ENCODE results near the gene DHRS3. TPM values are rescaled to one million over a fixed set of nuclear protein-coding genes. Genes with fewer than 3 reads are reported as not detected.

DHRS3 gene
- total RNA-seq, 1 experiment from 2014 or later, result 87.0 TPM

DNA sequence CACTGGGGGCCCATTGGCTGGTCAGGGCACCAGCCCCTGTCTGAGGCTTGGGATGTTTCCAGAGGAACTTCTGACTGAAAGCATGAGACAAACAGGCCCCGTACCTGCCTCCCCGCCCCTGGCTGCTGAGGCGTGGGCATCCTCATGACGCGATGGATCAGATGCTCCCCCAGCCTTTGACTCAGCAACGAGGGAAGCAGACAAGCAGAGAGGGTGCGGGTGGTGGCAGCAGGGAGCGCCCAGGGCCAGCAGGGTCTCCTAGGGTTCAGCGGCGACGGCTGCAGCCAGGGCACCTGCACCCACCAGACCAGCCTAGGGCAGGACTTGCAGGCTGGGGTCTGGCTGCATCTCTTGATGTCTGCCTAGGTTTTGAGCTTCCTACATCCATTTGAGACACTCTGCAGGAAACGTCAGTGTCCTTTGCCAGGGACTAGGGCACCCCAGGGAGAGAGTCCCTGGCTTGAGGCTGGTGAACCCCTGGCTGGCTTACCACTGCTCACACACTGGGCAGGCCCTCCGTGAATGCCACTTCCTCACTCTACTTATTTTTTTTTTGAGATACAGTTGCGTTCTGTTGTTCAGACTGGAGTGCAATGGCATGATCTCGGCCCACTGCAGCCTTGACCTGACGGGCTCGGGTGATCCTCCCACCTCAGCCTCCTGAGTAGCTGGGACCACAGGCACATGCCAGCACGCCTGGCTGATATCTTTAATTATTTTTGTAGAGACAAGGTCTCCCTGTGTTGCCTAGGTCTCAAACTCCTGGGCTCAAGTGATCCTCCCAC lies 63.3 kb downstream of the DHRS3 start:
- no peaks in the 10 kb centered on the region for H3K27me3 ChIP-seq (ENCODE audit: insufficient read depth, low read length)
- POLR2A ChIA-PET, result no interaction called here
- H3K79me2 ChIP-seq (ENCODE audit: insufficient read depth, low read length), result no peaks in the 10 kb centered on the region
- H3K9ac ChIP-seq (ENCODE audit: low read length), result no peak overlapping the region
- peak overlapping the region; percentile 52; the same call in 1 of the 2 replicates for H3K4me2 ChIP-seq (ENCODE audit: low read length)
- H4K20me1 ChIP-seq (ENCODE audit: insufficient read depth), result no peaks in the 10 kb centered on the region
- no peak for DNase-seq (ENCODE audit: low read depth, low spot score)
- no peak overlapping the region for H3K27ac ChIP-seq (ENCODE audit: low read depth, low read length)
- CTCF ChIA-PET, result no interaction called here
- TF ChIP-seq SRF (IDR thresholded peaks at IDR 0.05; ENCODE audit: low read depth) (no peak), POLR2AphosphoS5 (IDR thresholded peaks at IDR 0.05; ENCODE audit: low read depth, low read length) (no peak), MAX (IDR thresholded peaks at IDR 0.05) (no peak)
- RAD21 ChIA-PET (ENCODE audit: low non-redundant PET in 1 of 2, low total read pairs in 2 of 2, uncharacterized antibody in 2 of 2, unreplicated experiment in 2 of 2), result no interaction called here
- peaks cover 17 to 54% of the 10 kb centered on the region in 2 experiments for H3K4me1 ChIP-seq (ENCODE audit: control insufficient read depth in 1 of 2, insufficient read depth in 2 of 2, low read length in 2 of 2)
- no peaks in the 10 kb centered on the region for H3K36me3 ChIP-seq (ENCODE audit: control insufficient read depth in 1 of 2, insufficient read depth in 2 of 2, low read length in 2 of 2)
- no peak overlapping the region for H2AFZ ChIP-seq (ENCODE audit: low read depth, low read length, poor library complexity, severe bottlenecking)
- H3K9me3 ChIP-seq (ENCODE audit: control insufficient read depth in 1 of 2, insufficient read depth in 1 of 2, low read depth in 1 of 2, low read length in 2 of 2), result no peaks in the 10 kb centered on the region
- no peak for ATAC-seq
- BruUV-seq (replicated peaks), result no TSS peak
- intact Hi-C loops (cut with micrococcal nuclease), result no loop called here
- no peak overlapping the region for H3K4me3 ChIP-seq (replicated peaks in 1 of 2; ENCODE audit: low read depth in 1 of 2, low read length in 2 of 2)
- H3K9me2 ChIP-seq (ENCODE audit: insufficient read depth), result no peaks in the 10 kb centered on the region

- H3K9me3 ChIP-seq (ENCODE audit: control insufficient read depth in 1 of 2, insufficient read depth in 1 of 2, low read depth in 1 of 2, low read length in 2 of 2), result no peaks in the 10 kb centered on the region
- ChIA-PET RAD21 (ENCODE audit: low non-redundant PET in 1 of 2, low total read pairs in 2 of 2, uncharacterized antibody in 2 of 2, unreplicated experiment in 2 of 2) (no interaction called here), POLR2A (no interaction called here), CTCF (no interaction called here)
- H3K4me1 ChIP-seq (ENCODE audit: control insufficient read depth in 1 of 2, insufficient read depth in 2 of 2, low read length in 2 of 2), result peaks cover 23 to 61% of the 10 kb centered on the region in 2 experiments
- no peak overlapping the region for H3K27ac ChIP-seq (ENCODE audit: low read depth, low read length)
- no peak overlapping the region for H2AFZ ChIP-seq (ENCODE audit: low read depth, low read length, poor library complexity, severe bottlenecking)
- no peak overlapping the region for H3K4me3 ChIP-seq (replicated peaks in 1 of 2; ENCODE audit: low read depth in 1 of 2, low read length in 2 of 2)
- ATAC-seq (peak; percentile 64), DNase-seq (ENCODE audit: low read depth, low spot score) (peak; percentile 48)
- H3K4me2 ChIP-seq (ENCODE audit: low read length), result peak overlapping the region; percentile 52
- no peaks in the 10 kb centered on the region for H3K27me3 ChIP-seq (ENCODE audit: insufficient read depth, low read length)
- no peaks in the 10 kb centered on the region for H3K79me2 ChIP-seq (ENCODE audit: insufficient read depth, low read length)
- H4K20me1 ChIP-seq (ENCODE audit: insufficient read depth), result no peaks in the 10 kb centered on the region
- BruUV-seq (replicated peaks), result no TSS peak
- no peak overlapping the region for H3K9ac ChIP-seq (ENCODE audit: low read length)
- H3K36me3 ChIP-seq (ENCODE audit: control insufficient read depth in 1 of 2, insufficient read depth in 2 of 2, low read length in 2 of 2), result no peaks in the 10 kb centered on the region
- TF ChIP-seq EZH2phosphoT487 (IDR thresholded peaks at IDR 0.05; ENCODE audit: borderline replicate concordance) (no peak), POLR2A (IDR thresholded peaks at IDR 0.05; ENCODE audit: borderline replicate concordance, extremely low read depth, insufficient read depth, insufficient read length) (no peak), EZH2 (IDR thresholded peaks at IDR 0.05) (no peak), RAD21 (IDR thresholded peaks at IDR 0.05; ENCODE audit: low read depth) (no peak), SRF (IDR thresholded peaks at IDR 0.05; ENCODE audit: low read depth) (no peak), FOSL1 (IDR thresholded peaks at IDR 0.05; ENCODE audit: low read depth) (no peak), SIN3A (IDR thresholded peaks at IDR 0.05; ENCODE audit: low read depth) (no peak), ELF1 (IDR thresholded peaks at IDR 0.05; ENCODE audit: borderline replicate concordance, low read depth) (no peak), CEBPB (IDR thresholded peaks at IDR 0.05; ENCODE audit: low read depth) (no peak)
- TF ChIP-seq, protein P1, sequence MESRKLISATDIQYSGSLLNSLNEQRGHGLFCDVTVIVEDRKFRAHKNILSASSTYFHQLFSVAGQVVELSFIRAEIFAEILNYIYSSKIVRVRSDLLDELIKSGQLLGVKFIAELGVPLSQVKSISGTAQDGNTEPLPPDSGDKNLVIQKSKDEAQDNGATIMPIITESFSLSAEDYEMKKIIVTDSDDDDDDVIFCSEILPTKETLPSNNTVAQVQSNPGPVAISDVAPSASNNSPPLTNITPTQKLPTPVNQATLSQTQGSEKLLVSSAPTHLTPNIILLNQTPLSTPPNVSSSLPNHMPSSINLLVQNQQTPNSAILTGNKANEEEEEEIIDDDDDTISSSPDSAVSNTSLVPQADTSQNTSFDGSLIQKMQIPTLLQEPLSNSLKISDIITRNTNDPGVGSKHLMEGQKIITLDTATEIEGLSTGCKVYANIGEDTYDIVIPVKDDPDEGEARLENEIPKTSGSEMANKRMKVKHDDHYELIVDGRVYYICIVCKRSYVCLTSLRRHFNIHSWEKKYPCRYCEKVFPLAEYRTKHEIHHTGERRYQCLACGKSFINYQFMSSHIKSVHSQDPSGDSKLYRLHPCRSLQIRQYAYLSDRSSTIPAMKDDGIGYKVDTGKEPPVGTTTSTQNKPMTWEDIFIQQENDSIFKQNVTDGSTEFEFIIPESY (IDR thresholded peaks at IDR 0.05; ENCODE audit: extremely low read depth, insufficient replicate concordance, low read length), result no peak
- intact Hi-C loops (cut with micrococcal nuclease), result no loop called here
- no peaks in the 10 kb centered on the region for H3K9me2 ChIP-seq (ENCODE audit: insufficient read depth)
Measured at GRCh38 chr1:12553963-12554362, 64.0 kb downstream of the DHRS3 start.

Measured in HCT116 (cell line).